ENCODE data around the gene GRIP1.

DNA sequence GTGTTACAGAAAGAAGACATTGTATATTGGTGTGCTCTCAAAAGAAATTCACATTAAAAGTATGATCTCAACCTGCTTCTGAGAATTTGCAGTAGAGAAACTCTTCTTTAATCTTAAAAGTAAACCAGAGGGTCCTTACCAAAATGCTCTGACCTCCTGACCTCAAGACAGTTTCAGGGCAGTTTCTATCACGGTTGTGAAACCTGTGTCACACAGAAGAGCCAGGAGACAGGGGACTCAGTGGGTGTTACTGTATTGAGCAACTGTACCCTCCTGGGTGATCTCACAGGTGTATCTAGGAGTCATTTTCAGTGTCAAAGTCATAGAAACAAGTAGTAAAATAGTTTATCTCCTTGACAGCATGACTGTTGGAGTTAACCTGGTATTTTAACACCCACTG, 178.0 kb downstream of the GRIP1 start:
- TF ChIP-seq, protein P1, sequence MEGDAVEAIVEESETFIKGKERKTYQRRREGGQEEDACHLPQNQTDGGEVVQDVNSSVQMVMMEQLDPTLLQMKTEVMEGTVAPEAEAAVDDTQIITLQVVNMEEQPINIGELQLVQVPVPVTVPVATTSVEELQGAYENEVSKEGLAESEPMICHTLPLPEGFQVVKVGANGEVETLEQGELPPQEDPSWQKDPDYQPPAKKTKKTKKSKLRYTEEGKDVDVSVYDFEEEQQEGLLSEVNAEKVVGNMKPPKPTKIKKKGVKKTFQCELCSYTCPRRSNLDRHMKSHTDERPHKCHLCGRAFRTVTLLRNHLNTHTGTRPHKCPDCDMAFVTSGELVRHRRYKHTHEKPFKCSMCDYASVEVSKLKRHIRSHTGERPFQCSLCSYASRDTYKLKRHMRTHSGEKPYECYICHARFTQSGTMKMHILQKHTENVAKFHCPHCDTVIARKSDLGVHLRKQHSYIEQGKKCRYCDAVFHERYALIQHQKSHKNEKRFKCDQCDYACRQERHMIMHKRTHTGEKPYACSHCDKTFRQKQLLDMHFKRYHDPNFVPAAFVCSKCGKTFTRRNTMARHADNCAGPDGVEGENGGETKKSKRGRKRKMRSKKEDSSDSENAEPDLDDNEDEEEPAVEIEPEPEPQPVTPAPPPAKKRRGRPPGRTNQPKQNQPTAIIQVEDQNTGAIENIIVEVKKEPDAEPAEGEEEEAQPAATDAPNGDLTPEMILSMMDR (IDR thresholded peaks at IDR 0.05; ENCODE audit: poor library complexity) = no peak
- TF ChIP-seq EZH2 (IDR thresholded peaks at IDR 0.05; ENCODE audit: borderline replicate concordance) = no peak

Measured in hepatocyte (in vitro differentiated cells).